ENCODE measurements around the gene FBXL22.

- TF ChIP-seq CTCF (IDR thresholded peaks at IDR 0.05) (no peak), POLR2A (IDR thresholded peaks at IDR 0.05) (no peak)
Observed at GRCh38 chr15:63605816-63606215, 8.6 kb downstream of the FBXL22 start.

All from right lobe of liver (tissue), 4 donors.